Testis (tissue), 3 donors: Measurements from ENCODE around the gene CDKN1A. TPM values are rescaled to one million over a fixed set of nuclear protein-coding genes. Genes with fewer than 3 reads are reported as not detected.

Experiments used
- DNase-seq: peaks from one replicate; pipeline ENCODE4 v3.0.0-alpha.2; 2019
- H3K27ac ChIP-seq, 2 donors: fragments of 200-600 bp; sonication (generic); one replicate each; pipeline ENCODE4 v1.5.1; 2019
- H3K27me3 ChIP-seq: fragments of 200-600 bp; sonication (generic); one replicate; pipeline ENCODE4 v1.5.1; 2019
- H3K36me3 ChIP-seq: fragments of 200-600 bp; sonication (generic); one replicate; pipeline ENCODE4 v1.5.1; 2017; ENCODE audit warnings: low read depth; ENCODE audit errors: missing control alignments
- H3K4me1 ChIP-seq: fragments of 200-600 bp; sonication (generic); one replicate; pipeline ENCODE4 v1.5.1; 2019
- H3K4me3 ChIP-seq, 2 donors: fragments of 200-600 bp; sonication (generic); one replicate each; pipeline ENCODE4 v1.5.1; 2017 to 2019
- H3K9me3 ChIP-seq: fragments of 200-600 bp; sonication (generic); one replicate; pipeline ENCODE4 v1.5.1; 2017
- CTCF ChIP-seq, 3 experiments: fragments of 450-650 bp in 2 of 3; fragments of 200-600 bp in 1 of 3; sonication (generic) in 1 of 3; IDR thresholded peaks; one replicate each; pipeline ENCODE4 v1.5.1; 2016 to 2019; ENCODE audit warnings: antibody characterized with exemption in 3 of 3, mild to moderate bottlenecking in 2 of 3, moderate library complexity in 1 of 3
- POLR2A ChIP-seq: fragments of 450-650 bp; IDR thresholded peaks from one replicate; pipeline ENCODE4 v1.6.1; 2017; ENCODE audit warnings: antibody characterized with exemption, mild to moderate bottlenecking, moderate library complexity
- WGBS, 2 donors: methylation state at CpG; one replicate each; pipeline ENCODE4 v1.1.5; 2018; 5-methylcytosine and 5-hydroxymethylcytosine counted together
- intact Hi-C: fragments of 100-400 bp; cut with DNase I; formaldehyde crosslinking; loops from one replicate; pipeline ENCODE4 v1.15.1; 2023; ENCODE audit warnings: low total_unique reads
- polyA plus RNA-seq: library from polyadenylated mRNA; stranded (reverse); fragments of 350-450 nt; fragmentation: Illumina TruSeq; extraction: RNeasy Lipid Tissue Mini Kit (QIAGEN cat#74804); gene quantifications from one replicate; pipeline ENCODE4 v1.2.3, GENCODE V29; 2014; ENCODE audit warnings: low read depth, low replicate concordance; ENCODE audit not compliant: insufficient read depth
- total RNA-seq, 2 donors: library from RNA; depleted of rRNA; stranded (reverse); fragments of >200 nt; gene quantifications; one replicate each; pipeline ENCODE4 v1.2.3, GENCODE V29; 2016

CDKN1A gene
- total and polyA plus RNA-seq, 3 donors from 2014 or later = 64.2 to 154 (median 154) TPM

- DNase-seq = no peak
- TF ChIP-seq POLR2A (no peak), CTCF (IDR thresholded peaks at IDR 0.05) (no peak)
- Histone ChIP-seq H3K36me3 (no peaks in the 10 kb centered on the region), H3K27ac (no peak overlapping the region), H3K4me1 (peaks cover 16% of the 10 kb centered on the region), H3K4me3 (no peak overlapping the region), H3K27me3 (no peaks in the 10 kb centered on the region), H3K9me3 (no peaks in the 10 kb centered on the region)
- intact Hi-C loops = no loop called here
- 81 to 82% methylated on average over 11 of the region's 11 CpGs for WGBS, 2 donors
Observed at GRCh38 chr6:36685926-36686667, 7.6 kb downstream of the CDKN1A start.

DNA sequence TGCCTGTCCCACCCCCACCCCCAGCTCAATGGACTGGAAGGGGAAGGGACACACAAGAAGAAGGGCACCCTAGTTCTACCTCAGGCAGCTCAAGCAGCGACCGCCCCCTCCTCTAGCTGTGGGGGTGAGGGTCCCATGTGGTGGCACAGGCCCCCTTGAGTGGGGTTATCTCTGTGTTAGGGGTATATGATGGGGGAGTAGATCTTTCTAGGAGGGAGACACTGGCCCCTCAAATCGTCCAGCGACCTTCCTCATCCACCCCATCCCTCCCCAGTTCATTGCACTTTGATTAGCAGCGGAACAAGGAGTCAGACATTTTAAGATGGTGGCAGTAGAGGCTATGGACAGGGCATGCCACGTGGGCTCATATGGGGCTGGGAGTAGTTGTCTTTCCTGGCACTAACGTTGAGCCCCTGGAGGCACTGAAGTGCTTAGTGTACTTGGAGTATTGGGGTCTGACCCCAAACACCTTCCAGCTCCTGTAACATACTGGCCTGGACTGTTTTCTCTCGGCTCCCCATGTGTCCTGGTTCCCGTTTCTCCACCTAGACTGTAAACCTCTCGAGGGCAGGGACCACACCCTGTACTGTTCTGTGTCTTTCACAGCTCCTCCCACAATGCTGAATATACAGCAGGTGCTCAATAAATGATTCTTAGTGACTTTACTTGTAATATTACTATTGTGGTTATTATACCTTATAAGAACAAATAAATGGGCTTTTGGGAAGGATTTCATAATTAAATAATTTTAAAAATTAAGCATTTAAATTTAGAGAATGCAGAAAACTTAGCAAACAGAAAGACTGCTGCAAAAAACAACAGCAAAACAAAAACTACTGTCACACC is 8.4 kb downstream of the CDKN1A start:
- intact Hi-C loops = no loop called here
- H3K36me3 ChIP-seq = no peaks in the 10 kb centered on the region

DNA sequence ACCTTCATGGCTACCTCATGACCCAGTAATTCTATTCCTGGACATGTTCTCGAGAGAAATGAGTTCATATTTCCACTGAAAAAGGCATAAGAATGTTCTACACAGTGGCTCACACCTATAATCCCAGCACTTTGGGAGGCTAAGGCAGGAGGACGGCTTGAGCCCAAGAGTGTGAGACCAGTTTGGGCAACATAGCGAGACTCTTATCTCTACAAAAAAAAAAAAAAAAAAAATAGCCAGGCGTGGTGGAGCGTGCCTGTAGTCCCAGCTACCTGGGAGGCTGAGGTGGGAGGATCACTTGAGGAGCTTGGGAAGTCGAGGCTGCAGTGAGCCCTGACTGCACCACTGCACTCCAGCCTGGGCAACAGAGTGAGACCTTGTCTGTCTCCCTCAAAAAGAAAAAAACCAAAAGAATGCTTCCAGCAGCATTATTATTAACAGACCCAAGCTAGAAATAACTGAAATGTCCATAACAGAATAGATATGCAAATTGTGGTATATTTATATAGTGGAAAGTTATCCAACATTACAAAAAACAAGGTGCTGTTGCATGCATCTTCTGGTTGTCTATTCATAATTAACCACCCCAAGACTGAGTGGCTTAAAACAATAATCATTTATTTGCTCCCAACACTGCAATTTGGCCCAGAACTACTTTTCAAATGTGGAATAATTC is 9.7 kb downstream of the CDKN1A start:
- WGBS, 2 donors = 91 to 94% methylated on average over 6 of the region's 6 CpGs
- Histone ChIP-seq H3K36me3 (no peaks in the 10 kb centered on the region), H3K27me3 (no peaks in the 10 kb centered on the region), H3K4me1 (peaks cover 13% of the 10 kb centered on the region), H3K9me3 (no peaks in the 10 kb centered on the region), H3K4me3 (no peak overlapping the region), H3K27ac (no peak overlapping the region)
- DNase-seq = no peak
- intact Hi-C loops = no loop called here
- TF ChIP-seq POLR2A (no peak), CTCF (IDR thresholded peaks at IDR 0.05) (no peak)

More for the DNA sequence above, 8.4 kb downstream of the CDKN1A start:
- WGBS, 2 donors = 83 to 93% methylated on average over 10 of the region's 10 CpGs
- no peak for DNase-seq
- Histone ChIP-seq H3K9me3 (no peaks in the 10 kb centered on the region), H3K27me3 (no peaks in the 10 kb centered on the region), H3K4me3 (no peak overlapping the region), H3K4me1 (peaks cover 15% of the 10 kb centered on the region), H3K27ac (no peak overlapping the region)
- TF ChIP-seq POLR2A (no peak), CTCF (IDR thresholded peaks at IDR 0.05) (no peak)

DNA sequence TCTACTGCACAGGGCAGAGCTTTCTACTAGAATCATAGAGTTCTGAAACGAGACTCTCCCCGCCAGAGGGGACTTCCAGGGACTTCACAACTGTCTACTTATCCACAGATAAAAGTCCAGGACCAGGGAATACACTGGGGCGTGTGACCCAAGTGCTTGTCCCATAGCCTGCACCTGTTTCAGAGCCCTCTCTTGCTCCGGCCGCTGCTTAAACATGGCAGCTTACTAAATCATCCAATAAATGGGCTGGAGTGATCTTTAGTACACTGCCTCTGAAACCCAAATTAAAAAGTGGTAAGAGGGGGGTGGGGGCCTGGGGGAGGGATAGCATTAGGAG is 10.2 kb downstream of the CDKN1A start:
- 70 to 93% methylated on average over 5 of the region's 5 CpGs for WGBS, 2 donors
- intact Hi-C loops = no loop called here

More for the DNA sequence above, 10.2 kb downstream of the CDKN1A start:
- Histone ChIP-seq H3K36me3 (no peaks in the 10 kb centered on the region), H3K9me3 (no peaks in the 10 kb centered on the region), H3K27ac (no peak overlapping the region), H3K4me3 (no peak overlapping the region), H3K4me1 (peaks cover 10% of the 10 kb centered on the region), H3K27me3 (no peaks in the 10 kb centered on the region)
- DNase-seq = no peak
- TF ChIP-seq CTCF (IDR thresholded peaks at IDR 0.05) (no peak), POLR2A (no peak)
